Smooth muscle cell (in vitro differentiated cells): ENCODE results near the gene CEBPG. TPM values are rescaled to one million over a fixed set of nuclear protein-coding genes. Genes with fewer than 3 reads are reported as not detected.

ENCODE experiments used
- DNase-seq: peaks from one replicate; lab custom pipeline; 2025; ENCODE audit not compliant: unreplicated experiment; lab: John Stamatoyannopoulos, UW
- H2AFZ ChIP-seq: fragments of 200-600 bp; sonication (generic); 2 replicates; pipeline ENCODE4 v1.6.0; 2016; ENCODE audit warnings: antibody characterized with exemption, low read depth, mild to moderate bottlenecking
- H3F3A ChIP-seq: fragments of 200-600 bp; sonication (generic); 2 replicates; pipeline ENCODE4 v1.6.0; 2017; ENCODE audit warnings: antibody characterized with exemption, low read depth
- H3K27ac ChIP-seq: fragments of 200-600 bp; sonication (generic); 2 replicates; pipeline ENCODE4 v1.5.1; 2016; ENCODE audit warnings: low read depth, mild to moderate bottlenecking
- H3K27me3 ChIP-seq: fragments of 200-600 bp; sonication (generic); 2 replicates; pipeline ENCODE4 v1.6.1; 2016; ENCODE audit warnings: low read depth, mild to moderate bottlenecking
- H3K36me3 ChIP-seq: fragments of 200-600 bp; sonication (generic); 2 replicates; pipeline ENCODE4 v1.5.1; 2016; ENCODE audit warnings: low read depth
- H3K4me1 ChIP-seq: fragments of 200-600 bp; sonication (generic); 2 replicates; pipeline ENCODE4 v1.5.1; 2016; ENCODE audit warnings: low read depth
- H3K4me2 ChIP-seq: fragments of 200-600 bp; sonication (generic); 2 replicates; pipeline ENCODE4 v1.6.0; 2016; ENCODE audit warnings: mild to moderate bottlenecking
- H3K4me3 ChIP-seq: fragments of 200-600 bp; sonication (generic); 2 replicates; pipeline ENCODE4 v1.5.1; 2016; ENCODE audit warnings: mild to moderate bottlenecking
- H3K79me2 ChIP-seq: fragments of 200-600 bp; sonication (generic); 2 replicates; pipeline ENCODE4 v1.6.0; 2016; ENCODE audit warnings: low read depth, mild to moderate bottlenecking
- H3K9ac ChIP-seq: fragments of 200-600 bp; sonication (generic); 2 replicates; pipeline ENCODE4 v1.6.0; 2016; ENCODE audit warnings: low read depth
- H3K9me3 ChIP-seq: fragments of 200-600 bp; sonication (generic); replicated peaks from 2 replicates; pipeline ENCODE4 v1.5.1; 2016; ENCODE audit warnings: low read depth
- H4K20me1 ChIP-seq: fragments of 200-600 bp; sonication (generic); 2 replicates; pipeline ENCODE4 v1.6.0; 2016; ENCODE audit warnings: low read depth
- CTCF ChIP-seq: fragments of 200-600 bp; sonication (generic); IDR thresholded peaks from 2 replicates; pipeline ENCODE4 v1.5.1; 2017; ENCODE audit warnings: borderline replicate concordance, mild to moderate bottlenecking, antibody characterized with exemption; ENCODE audit not compliant: insufficient read depth, poor library complexity, severe bottlenecking
- WGBS: methylation state at CpG from one replicate; pipeline ENCODE4 v1.1.7; 2016; ENCODE audit warnings: low lambda C conversion rate; 5-methylcytosine and 5-hydroxymethylcytosine counted together
- polyA plus RNA-seq: library from polyadenylated mRNA; unstranded; fragments of >200 nt; fragmentation: Nextera tagmentation; extraction: Ambion mirVana; gene quantifications from 2 replicates; pipeline ENCODE4 v1.2.1, GENCODE V29; 2016
- total RNA-seq: library from RNA; depleted of rRNA; stranded (reverse); fragments of >200 nt; gene quantifications from 2 replicates; pipeline ENCODE4 v1.2.3, GENCODE V29; 2014

Gene CEBPG
- total and polyA plus RNA-seq, 2 experiments from 2014 or later, result 15.3 to 27.8 TPM

GRCh38 chr19:33343859-33344572 lies 29.5 kb upstream of the CEBPG start:
- Histone ChIP-seq H4K20me1 (no peaks in the 10 kb centered on the region), H3K27me3 (peaks cover 28% of the 10 kb centered on the region), H2AFZ (no peak overlapping the region), H3F3A (no peaks in the 10 kb centered on the region), H3K4me2 (no peak overlapping the region), H3K4me1 (no peaks in the 10 kb centered on the region), H3K27ac (no peak overlapping the region), H3K79me2 (no peaks in the 10 kb centered on the region), H3K9me3 (no peaks in the 10 kb centered on the region), H3K36me3 (no peaks in the 10 kb centered on the region), H3K9ac (no peak overlapping the region), H3K4me3 (no peak overlapping the region)
- 46% methylated on average over 12 of the region's 12 CpGs for WGBS
- DNase-seq, result no peak
- no peak for TF ChIP-seq CTCF

GRCh38 chr19:33344573-33344925 lies 29.0 kb upstream of the CEBPG start:
- H3K4me3 ChIP-seq, result no peak overlapping the region
- no peak for TF ChIP-seq CTCF
- H3K4me1 ChIP-seq, result no peaks in the 10 kb centered on the region
- H3K9me3 ChIP-seq, result no peaks in the 10 kb centered on the region
- H3K27me3 ChIP-seq, result peaks cover 28% of the 10 kb centered on the region
- H2AFZ ChIP-seq, result no peak overlapping the region
- 70% methylated on average over 4 of the region's 4 CpGs for WGBS
- no peaks in the 10 kb centered on the region for H3F3A ChIP-seq
- H3K9ac ChIP-seq, result no peak overlapping the region
- no peak for DNase-seq
- H3K79me2 ChIP-seq, result no peaks in the 10 kb centered on the region
- no peaks in the 10 kb centered on the region for H3K36me3 ChIP-seq
- no peak overlapping the region for H3K4me2 ChIP-seq
- no peaks in the 10 kb centered on the region for H4K20me1 ChIP-seq
- no peak overlapping the region for H3K27ac ChIP-seq

- Histone ChIP-seq H3K4me2 (no peak overlapping the region), H3K9me3 (no peaks in the 10 kb centered on the region), H4K20me1 (no peaks in the 10 kb centered on the region), H3K4me1 (no peaks in the 10 kb centered on the region), H3F3A (no peaks in the 10 kb centered on the region), H3K27me3 (peaks cover 25% of the 10 kb centered on the region), H3K27ac (no peak overlapping the region), H3K9ac (no peak overlapping the region), H3K4me3 (no peak overlapping the region), H3K36me3 (no peaks in the 10 kb centered on the region), H2AFZ (no peak overlapping the region), H3K79me2 (no peaks in the 10 kb centered on the region)
- no peak for DNase-seq
- WGBS, result 92% methylated on average over 6 of the region's 6 CpGs
- no peak for TF ChIP-seq CTCF
These were observed 28.3 kb upstream of the CEBPG start for GRCh38 chr19:33345163-33345562.

- Histone ChIP-seq H3K4me3 (no peak overlapping the region), H3F3A (no peaks in the 10 kb centered on the region), H3K9me3 (no peaks in the 10 kb centered on the region), H4K20me1 (no peaks in the 10 kb centered on the region), H2AFZ (no peak overlapping the region), H3K4me1 (no peaks in the 10 kb centered on the region), H3K4me2 (no peak overlapping the region), H3K36me3 (no peaks in the 10 kb centered on the region), H3K9ac (no peak overlapping the region), H3K27ac (no peak overlapping the region), H3K79me2 (no peaks in the 10 kb centered on the region), H3K27me3 (peaks cover 14% of the 10 kb centered on the region)
- DNase-seq, result no peak
- TF ChIP-seq CTCF, result no peak
These were observed 26.8 kb upstream of the CEBPG start for GRCh38 chr19:33346665-33347064.
